HG02973 (cell line): Measurements from ENCODE around the gene HRK.

ENCODE experiments used
- ATAC-seq: cut with Tn5 transposase; IDR thresholded peaks from one replicate; pipeline ENCODE4 v1.9.1; 2021; ENCODE audit warnings: moderate library complexity; ENCODE audit not compliant: unreplicated experiment

Gene HRK

GRCh38 chr12:116881325-116881876 is at the start of gene HRK:
Gene HRK, minus strand, starts transcription at chr12:116881441. Its CDS starts 134 bp downstream, at chr12:116881307.
- ATAC-seq: no peak

- ATAC-seq: no peak
These were observed 48.6 kb upstream of the HRK start for GRCh38 chr12:116929885-116930284.

- ATAC-seq: no peak
These were observed 47.3 kb upstream of the HRK start for GRCh38 chr12:116928504-116928903.

GRCh38 chr12:116927244-116927940 is 46.2 kb upstream of the HRK start:
- no peak for ATAC-seq

GRCh38 chr12:116926283-116927243 is 45.3 kb upstream of the HRK start:
- no peak for ATAC-seq

- ATAC-seq: peak; percentile 76
These were observed 43.6 kb upstream of the HRK start for GRCh38 chr12:116924558-116925453.

- ATAC-seq: peak; percentile 68
These were observed 41.1 kb upstream of the HRK start for GRCh38 chr12:116922194-116922897.

GRCh38 chr12:116920939-116921338 is 39.7 kb upstream of the HRK start:
- ATAC-seq: no peak

- no peak for ATAC-seq
These were observed 38.7 kb upstream of the HRK start for GRCh38 chr12:116919706-116920485.

GRCh38 chr12:116919247-116919661 is 38.0 kb upstream of the HRK start:
- ATAC-seq: no peak

GRCh38 chr12:116918464-116918863 is 37.2 kb upstream of the HRK start:
- no peak for ATAC-seq

- ATAC-seq: peak; percentile 86
These were observed 35.5 kb upstream of the HRK start for GRCh38 chr12:116916714-116917114.

GRCh38 chr12:116916122-116916521 is 34.9 kb upstream of the HRK start:
- no peak for ATAC-seq

GRCh38 chr12:116915326-116915725 is 34.1 kb upstream of the HRK start:
- no peak for ATAC-seq

GRCh38 chr12:116910645-116911451 is 29.6 kb upstream of the HRK start, which contains the start of gene FBXW8:
Gene FBXW8, plus strand, starts transcription at chr12:116910950. Its CDS starts 88 bp downstream, at chr12:116911038.
- peak; percentile 88 for ATAC-seq

GRCh38 chr12:116910280-116910644 is 29.0 kb upstream of the HRK start:
- no peak for ATAC-seq

GRCh38 chr12:116906285-116906684 is 25.0 kb upstream of the HRK start:
- no peak for ATAC-seq

- no peak for ATAC-seq
These were observed 22.6 kb upstream of the HRK start for GRCh38 chr12:116903818-116904217.
